Measurements from ENCODE around the gene USP31.
A peak's percentile ranks its signal among the peaks of the same experiment; 100 is the strongest.

Gene USP31

DNA sequence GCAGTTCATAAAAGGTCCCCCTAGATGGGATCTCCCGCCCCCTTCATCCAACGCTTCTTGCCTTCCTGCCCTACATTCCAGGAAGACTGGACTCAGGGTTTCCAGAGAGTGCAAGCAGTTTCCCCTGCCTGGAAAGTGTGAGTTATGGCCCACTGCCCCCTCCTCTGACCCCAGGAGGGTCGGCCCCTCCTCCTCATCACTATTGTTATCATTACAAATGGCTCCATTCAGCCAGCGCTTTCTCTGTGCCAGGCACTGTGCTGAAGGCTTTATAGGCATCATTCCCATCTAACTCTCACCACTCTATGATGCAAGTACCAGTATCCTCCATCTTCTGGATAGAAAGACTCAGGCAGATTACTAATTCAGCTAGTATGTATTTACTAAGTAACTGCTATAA, 90.7 kb downstream of the USP31 start:
- no peak for DNase-seq

DNA sequence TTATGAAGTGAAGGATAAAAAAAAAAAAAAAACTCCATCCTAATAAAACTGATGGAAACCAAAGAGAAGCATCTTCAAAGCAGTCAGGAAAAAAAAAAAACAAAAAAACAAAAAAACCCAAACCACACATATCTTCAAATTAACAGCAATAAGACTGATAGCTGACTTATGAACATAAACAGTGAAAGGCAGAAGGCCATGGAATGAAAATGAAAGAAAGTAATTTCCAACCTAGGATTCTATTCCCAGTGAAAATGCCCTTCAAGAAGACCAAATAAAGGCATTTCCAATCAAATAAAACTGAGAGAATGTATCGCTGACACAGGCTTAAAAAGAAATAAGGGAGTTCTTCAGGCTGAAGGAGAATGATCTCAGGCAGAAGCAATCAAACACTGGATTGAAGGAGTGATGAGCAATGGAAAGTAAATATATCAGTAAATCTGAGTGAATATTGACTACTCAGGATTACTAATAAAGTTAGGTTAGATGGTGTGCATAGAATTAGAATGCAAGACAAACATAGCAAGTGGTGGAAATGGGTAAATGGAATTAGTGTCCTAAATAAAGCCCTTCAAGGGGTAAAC, 92.1 kb downstream of the USP31 start:
- no peak for DNase-seq

DNA sequence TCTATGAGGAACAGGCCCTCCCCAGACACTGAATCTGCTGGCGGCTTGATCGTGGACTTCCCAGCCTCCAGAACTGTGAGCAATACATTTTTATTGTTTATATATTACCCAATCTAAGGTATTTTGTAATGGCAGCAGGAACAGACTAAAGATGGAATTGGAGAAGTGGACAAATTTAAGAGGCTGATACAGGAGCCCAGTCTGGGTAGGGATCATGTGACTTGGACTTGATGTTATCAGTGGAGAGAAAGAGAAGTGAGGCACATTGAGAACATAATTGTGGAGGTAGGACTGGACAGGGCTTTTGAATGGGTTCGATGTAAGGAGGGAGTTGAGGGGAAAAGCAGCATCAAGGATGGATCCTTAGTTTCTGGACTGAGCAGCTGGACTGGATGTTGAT, 93.8 kb downstream of the USP31 start:
- peak; percentile 76 for DNase-seq

DNA sequence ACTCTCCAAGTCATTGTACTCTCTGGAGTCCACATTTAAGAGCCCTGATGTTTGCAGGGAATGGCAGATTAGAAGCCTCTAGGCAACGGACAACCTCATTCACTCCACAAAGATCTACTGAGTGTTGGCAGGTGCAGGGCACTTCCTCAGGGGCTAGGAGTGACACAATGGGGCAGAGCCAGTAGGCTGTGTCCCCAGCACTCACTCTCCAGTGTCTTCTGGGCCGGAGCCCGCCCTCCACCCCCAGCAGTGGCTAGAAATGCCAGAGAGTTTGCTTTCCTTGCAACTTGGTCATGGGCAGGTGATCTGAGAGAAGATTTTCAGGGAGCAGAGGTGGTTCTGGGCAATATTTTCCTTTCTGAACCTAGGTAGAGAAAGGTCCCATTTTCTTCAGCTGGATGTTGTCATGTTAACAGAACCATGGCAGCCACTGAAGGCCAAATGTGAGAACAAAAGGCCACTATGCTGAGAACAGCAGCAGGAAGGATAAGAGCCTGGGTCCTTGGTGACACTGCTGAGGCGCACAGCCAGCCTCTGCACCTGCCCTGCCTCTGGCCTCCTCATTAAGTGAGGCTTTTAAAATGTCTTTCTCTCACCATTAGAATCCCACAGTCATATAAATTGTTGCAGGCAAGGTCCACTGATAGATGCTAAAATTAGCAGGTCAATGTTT, 96.2 kb downstream of the USP31 start:
- DNase-seq, result no peak

DNA sequence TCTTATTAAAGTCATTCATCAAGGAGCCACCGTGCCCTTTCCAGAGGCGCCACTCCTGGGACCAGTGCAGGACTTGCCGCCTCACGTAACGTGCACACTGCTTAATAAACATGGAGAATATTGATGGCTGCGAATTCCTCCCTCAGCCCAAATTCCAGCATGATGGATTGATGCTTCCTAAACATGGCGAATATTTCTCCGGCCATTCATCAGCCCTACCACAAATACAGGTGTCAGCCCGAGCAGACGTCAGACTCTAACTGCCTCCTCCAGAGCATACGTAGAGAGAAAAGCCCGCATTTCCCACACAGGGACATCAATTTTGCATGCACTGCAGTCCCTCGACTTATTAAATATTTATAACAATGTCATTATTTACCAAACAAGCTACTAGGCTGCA, 97.0 kb downstream of the USP31 start:
- no peak for DNase-seq

DNA sequence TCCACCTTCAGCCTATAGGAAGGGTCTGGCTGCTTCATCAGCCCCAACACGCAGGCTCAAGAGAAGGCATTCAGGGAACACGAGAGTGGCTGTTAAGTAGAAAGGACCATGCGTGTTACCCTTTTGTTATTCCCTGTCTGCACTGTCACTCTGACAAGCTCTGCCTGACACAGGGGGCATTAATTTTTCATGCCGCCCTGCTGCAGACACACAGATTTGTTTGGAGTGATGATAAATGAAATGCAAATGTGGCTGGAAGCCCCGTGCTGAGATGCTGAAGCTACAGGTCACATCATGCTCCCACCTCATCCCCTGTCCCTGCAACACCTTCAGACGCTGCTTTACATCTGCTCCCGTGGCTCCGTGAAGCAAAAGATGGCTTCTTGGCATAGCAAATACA, 97.7 kb downstream of the USP31 start:
- no peak for DNase-seq

DNA sequence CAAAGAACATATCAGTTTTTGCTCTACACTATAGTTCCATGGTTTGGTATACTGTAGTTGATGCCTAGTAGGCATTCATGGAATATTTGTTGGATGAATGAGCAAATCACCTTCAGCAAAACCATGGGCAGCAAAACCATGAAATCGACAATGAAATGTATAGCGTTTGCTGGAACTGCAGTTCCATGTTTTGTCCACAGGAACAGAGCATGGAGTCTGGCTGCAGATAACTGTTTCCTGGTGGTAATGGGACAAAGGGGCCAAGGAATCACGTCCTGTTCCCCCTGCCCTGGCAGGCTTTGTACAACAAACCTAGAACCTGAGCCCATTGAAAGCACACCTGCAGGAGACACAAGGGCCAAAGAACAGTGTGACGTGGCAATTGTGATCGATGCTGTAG, 101.1 kb downstream of the USP31 start:
- no peak for DNase-seq

DNA sequence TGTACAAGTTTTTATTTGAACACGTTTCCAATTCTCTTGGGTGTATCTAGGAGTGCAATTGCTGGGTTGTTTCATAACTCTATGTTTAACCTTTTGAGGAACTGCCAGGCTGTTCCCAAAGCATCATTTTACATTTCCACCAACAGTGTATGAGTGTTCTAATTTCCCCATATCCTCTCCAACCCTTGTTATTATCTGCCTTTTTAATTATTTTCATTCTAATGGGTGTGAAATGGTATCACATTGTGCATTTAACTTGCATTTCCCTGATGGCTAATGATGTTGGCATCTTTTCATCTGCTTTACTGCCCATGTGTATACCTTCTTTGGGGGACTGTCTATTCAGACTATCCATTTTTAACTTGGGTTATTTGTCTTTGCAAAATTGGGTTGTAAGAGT, 104.2 kb downstream of the USP31 start:
- DNase-seq, result no peak

DNA sequence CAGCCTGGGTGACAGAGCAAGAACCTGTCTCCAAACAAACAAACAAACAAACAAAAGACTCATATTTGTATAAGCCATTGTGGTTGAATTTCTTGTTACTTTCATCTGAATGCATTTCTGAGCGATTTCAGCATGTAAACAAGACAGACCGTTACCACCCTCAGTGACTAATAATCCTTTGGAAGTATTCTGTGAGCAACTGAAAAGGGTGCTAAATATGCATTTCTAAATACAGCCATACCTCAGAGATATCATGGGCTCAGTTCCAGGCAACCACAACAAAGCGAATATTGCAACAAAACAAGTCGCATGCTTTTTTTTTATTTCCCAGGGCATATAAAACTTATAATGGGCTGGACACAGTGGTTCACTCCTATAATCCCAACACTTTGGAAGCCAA, 109.0 kb downstream of the USP31 start:
- no peak for DNase-seq

DNA sequence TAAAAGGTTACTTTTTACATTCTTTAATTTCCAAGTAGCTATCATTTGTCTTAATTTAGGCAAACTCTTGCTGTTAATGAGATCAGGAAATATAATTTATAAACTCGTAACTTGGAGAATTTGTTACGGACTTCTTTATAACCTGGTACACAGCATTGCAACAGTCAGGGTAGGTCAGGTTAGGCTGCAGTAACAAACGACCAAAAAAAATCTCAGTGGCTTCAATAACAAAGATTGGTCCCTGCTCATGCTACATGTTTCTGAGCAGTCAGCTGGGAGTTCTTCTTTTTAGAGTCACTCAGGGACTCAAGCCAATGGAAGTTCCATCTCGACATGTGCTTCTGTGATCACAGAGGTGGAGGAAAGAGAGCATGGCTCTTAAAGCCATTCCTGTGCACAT, 110.1 kb downstream of the USP31 start:
- no peak for DNase-seq

DNA sequence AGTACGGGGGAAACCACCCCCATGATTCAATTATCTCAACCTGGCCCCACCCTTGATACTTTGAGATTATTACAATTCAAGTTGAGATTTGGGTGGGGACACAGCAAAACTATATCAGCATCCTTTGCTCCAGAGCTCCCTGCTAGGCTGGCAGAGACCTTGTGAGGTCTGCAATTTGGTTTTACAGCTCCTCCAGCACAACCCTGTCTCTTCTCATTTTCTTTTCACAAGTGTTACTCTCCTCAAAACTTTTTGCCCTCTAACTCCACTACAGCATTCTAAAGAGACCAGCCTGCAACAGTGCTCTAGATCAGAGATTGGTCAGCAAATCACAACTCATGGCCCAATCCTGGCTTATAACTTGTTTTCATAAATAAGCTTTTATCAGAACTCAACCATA, 114.0 kb downstream of the USP31 start:
- no peak for DNase-seq

DNA sequence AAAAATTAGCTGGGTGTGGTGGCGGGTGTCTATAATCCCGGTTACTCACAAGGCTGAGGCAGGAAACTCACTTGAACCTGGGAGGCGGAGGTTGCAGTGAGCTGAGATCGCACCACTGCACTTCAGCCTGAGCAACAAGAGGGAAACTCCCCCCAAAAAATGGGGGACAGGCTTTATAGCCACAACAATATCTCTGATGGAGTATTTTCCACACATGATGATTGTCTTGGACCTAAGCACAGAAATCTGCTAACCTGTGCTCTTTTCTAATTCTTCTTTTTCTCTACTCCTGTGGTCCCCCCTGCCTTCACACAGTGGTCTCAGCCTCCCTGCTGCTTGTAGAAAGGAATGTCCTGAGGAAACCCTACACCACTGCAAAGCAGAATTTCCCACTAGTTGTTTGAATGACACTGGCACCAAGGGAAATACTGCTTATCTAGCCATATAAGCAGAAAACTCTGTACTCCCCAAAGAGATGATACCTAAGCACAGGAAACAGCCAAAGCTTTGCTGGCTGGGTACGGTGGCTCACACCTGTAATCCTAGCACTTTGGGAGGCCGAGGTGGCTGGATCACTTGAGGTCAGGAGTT, 117.6 kb downstream of the USP31 start:
- DNase-seq, result no peak

DNA sequence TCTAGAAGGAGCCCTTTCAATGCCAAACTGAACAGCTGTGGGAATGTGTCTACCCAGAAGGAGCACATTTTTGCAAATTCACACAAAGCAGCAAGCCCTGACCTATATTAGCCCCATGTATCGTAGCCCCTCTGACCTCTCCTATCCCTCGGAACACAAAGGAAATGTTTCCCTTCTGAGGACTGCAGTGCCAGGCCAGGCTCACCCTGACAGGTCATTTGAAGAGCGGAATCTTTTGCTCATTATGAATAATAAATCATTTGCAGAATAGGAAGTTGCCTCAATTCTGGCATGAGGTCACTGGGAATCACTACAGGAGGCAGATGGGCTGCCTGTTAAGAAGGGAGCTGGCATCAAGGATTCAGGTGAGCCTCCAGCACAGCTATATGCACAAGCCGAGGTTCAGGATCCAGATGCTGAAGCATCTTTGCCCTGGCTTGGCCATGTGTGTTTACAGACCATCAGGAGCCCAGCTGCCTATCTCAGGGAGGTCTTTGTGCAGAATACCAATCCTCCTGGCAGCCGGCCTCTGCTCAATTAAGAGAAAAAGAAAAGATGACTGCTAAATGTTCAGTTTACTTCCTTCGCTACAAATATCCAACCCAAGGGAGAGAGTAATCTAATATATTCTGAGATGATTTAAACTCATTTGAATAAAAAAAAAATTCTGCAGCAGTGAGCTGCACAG, 119.4 kb downstream of the USP31 start:
- DNase-seq, result no peak

DNA sequence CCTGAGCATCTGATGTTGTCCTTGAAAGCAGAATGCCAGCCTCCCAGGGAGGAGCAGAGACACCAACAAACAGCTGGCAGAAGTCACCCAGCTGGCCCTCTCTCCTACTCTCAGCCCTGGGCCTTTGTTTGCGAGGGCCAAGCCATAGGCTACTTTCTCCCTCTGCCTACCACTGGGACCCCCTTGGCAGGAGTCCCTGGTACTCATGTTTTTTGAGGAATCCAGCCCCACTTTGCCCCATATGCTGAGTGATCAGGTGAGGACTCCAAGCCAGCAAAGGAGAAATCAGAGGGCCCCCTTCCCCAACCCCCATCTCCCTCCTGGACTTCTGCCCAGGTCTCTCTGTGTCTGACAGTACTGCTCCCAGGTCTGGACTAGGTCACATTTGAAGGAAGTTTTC, 121.9 kb downstream of the USP31 start:
- no peak for DNase-seq

DNA sequence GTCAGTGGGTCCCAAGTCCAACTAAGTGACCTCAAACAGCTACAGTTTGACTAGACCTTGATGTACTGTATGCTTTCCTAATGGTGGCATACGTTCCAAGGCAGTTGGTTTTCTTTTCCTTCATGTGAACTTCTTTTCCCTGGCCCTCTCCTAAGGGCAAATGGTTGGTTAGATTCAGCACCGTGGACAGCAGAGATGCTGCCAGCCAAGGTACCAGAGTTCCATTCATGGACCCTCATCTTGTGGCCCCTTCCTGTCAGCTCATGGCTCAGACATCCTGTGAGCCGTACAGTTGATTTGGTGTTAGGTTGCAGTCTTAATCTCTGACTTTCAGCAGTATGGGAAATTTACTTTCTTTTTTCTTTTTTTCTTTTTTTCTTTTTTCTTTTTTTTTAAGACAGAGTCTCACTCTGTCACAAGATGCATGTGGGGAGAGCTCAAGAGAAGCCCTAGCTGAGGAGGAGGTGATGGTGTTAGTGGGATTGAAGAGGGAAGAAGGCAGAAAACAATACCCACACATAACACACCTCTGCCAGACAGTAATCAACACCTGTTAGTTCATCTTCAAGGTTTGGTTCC, 122.4 kb downstream of the USP31 start:
- no peak for DNase-seq

DNA sequence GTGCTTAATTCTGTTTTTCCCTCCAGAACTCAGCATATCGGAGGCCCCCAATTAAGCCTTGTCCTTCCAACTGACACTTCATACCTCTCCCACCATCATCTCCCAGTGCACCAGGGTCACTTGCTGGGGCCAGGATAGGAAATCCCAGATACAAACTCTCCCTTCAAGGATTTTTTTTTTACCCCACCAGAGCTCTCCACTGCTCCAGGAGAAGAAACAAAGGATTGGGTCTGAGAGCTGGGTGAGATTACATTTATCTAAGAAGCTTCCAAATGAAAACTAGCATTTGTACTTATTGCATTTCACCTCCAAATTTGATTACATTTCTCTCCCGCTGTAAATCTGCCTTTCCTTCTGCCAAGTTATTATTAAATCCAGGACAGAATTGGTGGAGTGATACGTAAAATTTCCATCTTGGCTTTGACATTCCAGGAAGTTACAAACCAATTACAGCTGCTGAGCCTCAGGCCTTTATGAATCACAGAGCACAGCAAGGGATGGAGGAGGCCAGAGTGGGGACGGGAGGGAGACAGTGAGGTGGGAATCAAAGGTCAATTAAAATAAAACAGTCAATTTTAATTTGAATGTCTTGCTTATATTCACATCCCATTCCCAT, 123.5 kb downstream of the USP31 start:
- DNase-seq, result no peak

DNA sequence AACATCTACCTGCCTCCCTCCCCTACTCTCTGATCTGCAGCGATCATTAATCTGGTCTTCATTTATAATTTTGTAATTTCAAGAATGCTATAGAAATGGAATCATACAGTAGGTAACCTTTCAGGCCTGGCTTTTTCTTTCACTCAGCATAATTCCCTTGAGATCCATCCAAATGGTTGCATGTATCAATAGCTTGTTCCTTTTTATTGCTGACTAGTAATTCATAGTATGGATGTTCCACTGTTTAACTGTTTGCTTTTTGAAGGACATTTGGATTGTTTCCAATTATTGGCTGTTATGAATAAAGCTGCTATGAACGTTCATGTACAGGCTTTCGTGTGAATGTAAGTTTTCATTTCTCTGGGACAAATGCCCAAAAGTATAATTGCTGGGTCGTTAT, 125.2 kb downstream of the USP31 start:
- no peak for DNase-seq

DNA sequence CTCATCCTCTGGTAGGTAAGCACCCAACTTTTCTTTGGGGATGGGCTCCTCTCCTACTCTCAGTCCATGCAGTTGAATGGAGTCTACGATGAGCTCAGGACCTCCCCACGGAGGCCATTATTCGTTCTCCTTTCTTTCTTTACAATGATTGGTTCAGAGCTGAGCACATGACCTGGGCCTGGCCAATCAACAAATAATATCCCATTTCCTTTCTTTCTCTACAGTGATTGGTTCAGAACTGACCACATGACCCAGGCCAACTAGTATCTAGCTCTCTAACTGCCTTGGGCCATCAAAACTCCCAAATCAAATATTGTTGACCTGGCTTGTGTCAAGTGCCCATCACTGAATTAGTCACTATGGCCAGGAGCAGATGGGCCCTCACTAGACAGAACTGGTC, 129.2 kb downstream of the USP31 start:
- no peak for DNase-seq

DNA sequence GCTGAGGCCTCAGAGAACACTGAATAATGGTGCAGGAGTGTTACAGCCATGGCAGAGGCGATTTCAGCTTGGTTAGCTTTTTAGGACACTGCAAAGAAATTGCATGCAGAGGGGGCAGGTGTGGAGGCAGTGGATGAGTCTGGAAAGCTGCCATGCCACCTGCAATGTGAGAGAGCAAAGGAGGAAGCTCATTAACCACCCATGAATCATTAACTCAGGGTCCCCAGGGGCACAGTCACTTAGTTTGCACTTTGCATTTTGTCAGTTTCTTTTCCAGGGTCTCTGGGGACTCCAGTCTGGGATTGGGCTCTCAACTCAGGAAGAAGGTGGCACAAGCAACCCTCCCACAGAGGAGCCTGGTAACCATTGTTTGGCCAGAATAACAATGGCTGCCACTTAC, 132.9 kb downstream of the USP31 start:
- no peak for DNase-seq

DNA sequence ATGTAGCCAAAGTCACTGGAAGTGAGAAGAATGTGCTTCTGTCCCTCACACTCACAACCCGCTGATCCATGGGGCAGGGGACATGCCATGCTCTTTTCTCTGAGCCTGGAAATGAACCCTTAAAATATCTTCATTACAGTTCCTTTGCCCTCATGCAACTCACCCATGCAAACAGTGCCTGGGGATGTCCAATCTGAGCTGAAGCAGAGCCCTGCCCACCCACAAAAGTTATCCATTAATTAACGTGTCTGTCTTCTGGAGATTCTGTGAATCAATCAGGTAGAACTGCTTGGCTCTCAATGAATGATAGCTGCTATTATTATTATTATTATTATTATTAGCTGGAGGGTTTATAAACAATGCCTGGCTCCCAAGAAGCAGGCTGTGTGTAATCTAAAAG, 133.7 kb downstream of the USP31 start:
- DNase-seq, result no peak

DNA sequence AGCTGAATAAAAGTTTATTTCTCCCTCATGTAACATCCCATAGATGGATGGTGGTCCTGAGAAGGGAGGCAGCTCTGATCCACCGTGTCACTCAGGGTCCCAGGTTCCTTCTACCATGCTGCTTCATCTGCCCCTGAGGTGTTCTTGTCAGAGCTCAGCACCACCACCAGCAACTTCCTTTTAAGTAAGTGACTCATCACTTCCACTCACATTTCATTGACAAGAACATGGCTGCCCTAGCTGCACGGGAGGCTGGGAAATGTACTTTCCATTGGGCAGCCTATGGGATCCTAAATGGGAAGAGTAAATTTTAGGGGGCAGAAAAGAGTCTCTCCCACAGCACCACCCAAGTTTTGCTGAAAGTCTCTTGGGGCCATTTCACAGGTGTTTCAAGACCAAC, 134.7 kb downstream of the USP31 start:
- DNase-seq, result peak; percentile 63
